Epidermal melanocyte (primary cell): ENCODE results near the gene SLC6A7.

ENCODE experiments used
- DNase-seq: peaks from one replicate; pipeline ENCODE4 v3.0.0; 2011; ENCODE audit warnings: low spot score; ENCODE audit not compliant: insufficient read length

SLC6A7 gene

GRCh38 chr5:150172556-150172955 lies 17.3 kb upstream of the SLC6A7 start:
- no peak for DNase-seq

GRCh38 chr5:150173161-150173560 lies 16.7 kb upstream of the SLC6A7 start:
- DNase-seq: no peak

- DNase-seq: no peak
These were observed 15.6 kb upstream of the SLC6A7 start for GRCh38 chr5:150174285-150174684.

- peak; percentile 44 for DNase-seq
These were observed 14.8 kb upstream of the SLC6A7 start for GRCh38 chr5:150175076-150175475.

- no peak for DNase-seq
These were observed 14.3 kb upstream of the SLC6A7 start for GRCh38 chr5:150175536-150175935.

GRCh38 chr5:150176745-150177477 lies 13.0 kb upstream of the SLC6A7 start:
- DNase-seq: no peak

GRCh38 chr5:150177721-150178120 lies 12.1 kb upstream of the SLC6A7 start:
- no peak for DNase-seq

GRCh38 chr5:150178262-150178661 lies 11.6 kb upstream of the SLC6A7 start:
- DNase-seq: no peak

GRCh38 chr5:150179019-150179620 lies 10.7 kb upstream of the SLC6A7 start:
- DNase-seq: no peak

GRCh38 chr5:150180241-150181026 lies 9.4 kb upstream of the SLC6A7 start:
- no peak for DNase-seq

- DNase-seq: no peak
These were observed 8.8 kb upstream of the SLC6A7 start for GRCh38 chr5:150181027-150181426.

- DNase-seq: no peak
These were observed 7.9 kb upstream of the SLC6A7 start for GRCh38 chr5:150181766-150182545.

GRCh38 chr5:150182774-150183173 lies 7.1 kb upstream of the SLC6A7 start:
- DNase-seq: no peak

- DNase-seq: no peak
These were observed 6.4 kb upstream of the SLC6A7 start for GRCh38 chr5:150183436-150183835.

- no peak for DNase-seq
These were observed 5.9 kb upstream of the SLC6A7 start for GRCh38 chr5:150184006-150184405.

GRCh38 chr5:150184990-150185912 lies 4.6 kb upstream of the SLC6A7 start:
- DNase-seq: no peak

- no peak for DNase-seq
These were observed 3.7 kb upstream of the SLC6A7 start for GRCh38 chr5:150186137-150186536.

- no peak for DNase-seq
These were observed 3.0 kb upstream of the SLC6A7 start for GRCh38 chr5:150186897-150187296.

GRCh38 chr5:150188146-150188842 lies 1.6 kb upstream of the SLC6A7 start:
- DNase-seq: no peak

GRCh38 chr5:150189326-150189725 lies 536 bp upstream of the SLC6A7 start:
- no peak for DNase-seq
